HepG2 (cell line): ENCODE results near the gene PCIF1. TPM values are rescaled to one million over a fixed set of nuclear protein-coding genes. Genes with fewer than 3 reads are reported as not detected.
A peak's percentile ranks its signal among the peaks of the same experiment; 100 is the strongest.

Source experiments
- DDIT3 ChIP-seq: sonication (generic); formaldehyde crosslinking; IDR thresholded peaks from 2 replicates; pipeline ENCODE4 v1.4.0; 2020; ENCODE audit warnings: mild to moderate bottlenecking, missing genetic modification reagents
- FOXM1 ChIP-seq: sonication (generic); formaldehyde crosslinking; IDR thresholded peaks from 2 replicates; pipeline ENCODE4 v1.5.0; 2020; ENCODE audit warnings: missing genetic modification reagents
- KLF16 ChIP-seq, 2 experiments: sonication (generic) in 1 of 2; formaldehyde crosslinking in 1 of 2; IDR thresholded peaks; 2 replicates each; pipeline versions ENCODE4 v1.6.1 to v1.8.0; 2016 to 2023; ENCODE audit warnings: missing genetic modification reagents in 2 of 2, missing compliant biosample characterization in 1 of 2
- NFATC3 ChIP-seq: sonication (generic); formaldehyde crosslinking; IDR thresholded peaks from 2 replicates; pipeline ENCODE4 v1.5.1; 2020; ENCODE audit warnings: mild to moderate bottlenecking, missing genetic modification reagents
- PAWR ChIP-seq: sonication (generic); formaldehyde crosslinking; IDR thresholded peaks from 2 replicates; pipeline ENCODE4 v1.4.0; 2020; ENCODE audit warnings: missing genetic modification reagents, mild to moderate bottlenecking, borderline replicate concordance
- PRDM15 ChIP-seq: sonication (generic); formaldehyde crosslinking; IDR thresholded peaks from 2 replicates; pipeline ENCODE4 v1.4.0; 2020; ENCODE audit warnings: missing genetic modification reagents
- RXRA ChIP-seq: sonication (generic); formaldehyde crosslinking; IDR thresholded peaks from 2 replicates; pipeline ENCODE4 v1.5.1; 2020; ENCODE audit warnings: missing genetic modification reagents
- WIZ ChIP-seq: sonication (generic); formaldehyde crosslinking; IDR thresholded peaks from 2 replicates; pipeline ENCODE4 v1.5.1; 2020; ENCODE audit warnings: mild to moderate bottlenecking, missing genetic modification reagents
- ZBTB21 ChIP-seq: sonication (generic); formaldehyde crosslinking; IDR thresholded peaks from 2 replicates; pipeline ENCODE4 v1.4.0; 2020; ENCODE audit warnings: missing genetic modification reagents
- ZNF230 ChIP-seq: sonication (generic); formaldehyde crosslinking; IDR thresholded peaks from 2 replicates; pipeline ENCODE4 v1.4.0; 2020; ENCODE audit warnings: mild to moderate bottlenecking, missing genetic modification reagents
- ZNF350 ChIP-seq: sonication (generic); formaldehyde crosslinking; IDR thresholded peaks from 2 replicates; pipeline ENCODE4 v1.4.0; 2020; ENCODE audit warnings: mild to moderate bottlenecking, low read depth, missing genetic modification reagents, borderline replicate concordance
- ZNF382 ChIP-seq: sonication (generic); formaldehyde crosslinking; IDR thresholded peaks from 2 replicates; pipeline ENCODE4 v1.5.0; 2020; ENCODE audit warnings: missing genetic modification reagents, mild to moderate bottlenecking, borderline replicate concordance
- ZNF460 ChIP-seq: sonication (generic); formaldehyde crosslinking; IDR thresholded peaks from 2 replicates; pipeline ENCODE4 v1.5.1; 2020; ENCODE audit warnings: missing genetic modification reagents, mild to moderate bottlenecking, borderline replicate concordance
- ZNF567 ChIP-seq: sonication (generic); formaldehyde crosslinking; IDR thresholded peaks from 2 replicates; pipeline ENCODE4 v1.8.1; 2023; ENCODE audit warnings: mild to moderate bottlenecking, missing genetic modification reagents, borderline replicate concordance
- ZNF570 ChIP-seq: sonication (generic); formaldehyde crosslinking; IDR thresholded peaks from 2 replicates; pipeline ENCODE4 v1.4.0; 2020; ENCODE audit warnings: mild to moderate bottlenecking, missing genetic modification reagents, borderline replicate concordance
- ZNF572 ChIP-seq: sonication (generic); formaldehyde crosslinking; IDR thresholded peaks from 2 replicates; pipeline ENCODE4 v1.5.1; 2020; ENCODE audit warnings: mild to moderate bottlenecking, missing genetic modification reagents
- ZNF691 ChIP-seq: sonication (generic); formaldehyde crosslinking; IDR thresholded peaks from 2 replicates; pipeline ENCODE4 v1.4.0; 2020; ENCODE audit warnings: missing genetic modification reagents, low read depth, mild to moderate bottlenecking, borderline replicate concordance
- ZNF747 ChIP-seq: sonication (generic); formaldehyde crosslinking; IDR thresholded peaks from 2 replicates; pipeline ENCODE4 v1.8.1; 2023; ENCODE audit warnings: missing genetic modification reagents, mild to moderate bottlenecking, borderline replicate concordance
- polyA plus RNA-seq, 8 experiments: library from polyadenylated mRNA; depleted of rRNA in 3 of 8; stranded (reverse) in 7 of 8; unstranded in 1 of 8; fragments of >200 nt; fragmentation: Illumina TruSeq in 4 of 8; extraction: Trizol in 4 of 8; gene quantifications; 2 replicates each; pipeline versions ENCODE4 v1.2.1 to v1.2.3, GENCODE V29; 2011 to 2016; ENCODE audit warnings: low read depth in 4 of 8, missing spikeins in 1 of 8, mixed read lengths in 1 of 8; ENCODE audit not compliant: insufficient read depth in 1 of 8
- total RNA-seq, 5 experiments: library from RNA; depleted of rRNA; stranded (reverse); fragments of >200 nt; fragmentation: Illumina TruSeq; extraction: Trizol; gene quantifications; 2 replicates each; pipeline ENCODE4 v1.2.3, GENCODE V29; 2016; ENCODE audit warnings: low read depth in 1 of 5

The PCIF1 gene
- total and polyA plus RNA-seq, 2 of the 13 experiments (the other 11 are each of a cell fraction or from before 2014, with no cell fraction given) = 20.9 to 24.4 TPM

- TF ChIP-seq PRDM15 (CRISPR knock-in tag) (no peak), ZNF460 (CRISPR knock-in tag) (no peak), ZNF230 (CRISPR knock-in tag) (peak; percentile 77; the same call in 1 of the 2 replicates), RXRA (CRISPR knock-in tag) (peak; percentile 60; the same call in 1 of the 2 replicates), NFATC3 (CRISPR knock-in tag) (peak; percentile 37; the same call in 1 of the 2 replicates), FOXM1 (CRISPR knock-in tag) (0 out of 2 replicates have a peak, but pooled peaks have one; percentile 39), PAWR (CRISPR knock-in tag) (no peak), ZNF350 (CRISPR knock-in tag) (peak; percentile 99), ZNF572 (CRISPR knock-in tag) (0 out of 2 replicates have a peak, but pooled peaks have one; percentile 20), ZNF691 (CRISPR knock-in tag) (peak; percentile 96), ZNF747 (CRISPR knock-in tag) (no peak; the same call in 1 of the 2 replicates), ZNF567 (CRISPR knock-in tag) (peak; percentile 94), WIZ (CRISPR knock-in tag) (peak; percentile 73), ZNF382 (CRISPR knock-in tag) (no peak), DDIT3 (CRISPR knock-in tag) (no peak), KLF16 (CRISPR knock-in tag; IDR thresholded peaks at IDR 0.05) (peak in 1 of 2 experiments; percentile 98; a peak in 2 of 4 replicates), ZBTB21 (CRISPR knock-in tag) (peak; percentile 14; the same call in 1 of the 2 replicates), ZNF570 (0 out of 2 replicates have a peak, but pooled peaks have one; percentile 50)
Measured at GRCh38 chr20:45946149-45946970, 11.9 kb downstream of the PCIF1 start (continued).
